Cardiac muscle cell (in vitro differentiated cells and primary cell): ENCODE results near the gene SMCO3. TPM values are rescaled to one million over a fixed set of nuclear protein-coding genes. Genes with fewer than 3 reads are reported as not detected.

Experiments used
- DNase-seq, 2 donors: peaks; one replicate each; pipeline versions ENCODE4 v3.0.0 to v3.0.0-alpha.2; 2010 to 2017; ENCODE audit warnings: low read depth in 1 of 2, low spot score in 1 of 2
- H3K27ac ChIP-seq: fragments of 200-600 bp; sonication (generic); 2 replicates; pipeline ENCODE4 v1.5.1; 2016
- H3K27me3 ChIP-seq: fragments of 200-600 bp; sonication (generic); 2 replicates; pipeline ENCODE4 v1.6.0; 2016; ENCODE audit warnings: control low read depth
- H3K36me3 ChIP-seq: fragments of 200-600 bp; sonication (generic); 2 replicates; pipeline ENCODE4 v1.5.1; 2016; ENCODE audit warnings: control low read depth
- H3K4me1 ChIP-seq: fragments of 200-600 bp; sonication (generic); 2 replicates; pipeline ENCODE4 v1.8.1; 2017; ENCODE audit warnings: low read depth, mild to moderate bottlenecking, mixed run types
- H3K4me3 ChIP-seq: fragments of 200-600 bp; sonication (generic); 2 replicates; pipeline ENCODE4 v1.5.1; 2016; ENCODE audit warnings: mild to moderate bottlenecking
- H3K9me3 ChIP-seq: fragments of 200-600 bp; sonication (generic); 2 replicates; pipeline ENCODE4 v1.5.1; 2017; ENCODE audit warnings: low read depth, mild to moderate bottlenecking, control low read depth
- polyA plus RNA-seq: library from polyadenylated mRNA; unstranded; fragments of >200 nt; fragmentation: Nextera tagmentation; extraction: Ambion mirVana; gene quantifications from 2 replicates; pipeline ENCODE4 v1.2.1, GENCODE V29; 2016
- total RNA-seq: library from RNA; depleted of rRNA; stranded (reverse); fragments of >200 nt; gene quantifications from 2 replicates; pipeline ENCODE4 v1.2.3, GENCODE V29; 2016
- TF ChIP-seq, protein P1 (sequence below): IDR thresholded peaks from 2 replicates; pipeline ENCODE4 v1.5.1; 2012; ENCODE audit warnings: low read depth, mild to moderate bottlenecking, low read length

SMCO3 gene
- total and polyA plus RNA-seq, 2 experiments from 2014 or later = 0.22 TPM; not detected in 1

DNA sequence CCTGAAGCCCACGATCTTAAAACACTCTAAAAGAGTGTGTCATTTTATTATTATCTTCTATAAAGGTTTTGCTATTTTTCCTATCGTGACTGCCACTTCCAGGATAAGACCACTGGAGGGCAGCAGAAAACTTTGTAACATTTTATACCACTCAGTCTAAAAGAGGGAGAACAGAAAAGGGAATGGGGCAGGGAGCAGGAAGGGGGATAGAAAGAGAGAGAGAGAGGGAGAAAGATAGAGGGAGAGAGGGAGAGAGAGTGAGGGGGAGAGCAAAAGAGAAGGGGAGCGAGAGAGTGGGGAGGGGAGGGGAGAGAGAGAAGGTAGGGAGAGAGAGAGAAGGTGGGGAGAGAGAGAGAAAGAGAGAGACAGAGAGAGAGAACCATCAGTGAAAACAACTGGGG, 31.4 kb upstream of the SMCO3 start:
- Histone ChIP-seq H3K9me3 (no peaks in the 10 kb centered on the region), H3K4me3 (no peak overlapping the region), H3K36me3 (no peaks in the 10 kb centered on the region), H3K27me3 (no peaks in the 10 kb centered on the region), H3K4me1 (no peaks in the 10 kb centered on the region), H3K27ac (no peak overlapping the region)
- peak; percentile 76 to 80 for DNase-seq
- TF ChIP-seq, protein P1, sequence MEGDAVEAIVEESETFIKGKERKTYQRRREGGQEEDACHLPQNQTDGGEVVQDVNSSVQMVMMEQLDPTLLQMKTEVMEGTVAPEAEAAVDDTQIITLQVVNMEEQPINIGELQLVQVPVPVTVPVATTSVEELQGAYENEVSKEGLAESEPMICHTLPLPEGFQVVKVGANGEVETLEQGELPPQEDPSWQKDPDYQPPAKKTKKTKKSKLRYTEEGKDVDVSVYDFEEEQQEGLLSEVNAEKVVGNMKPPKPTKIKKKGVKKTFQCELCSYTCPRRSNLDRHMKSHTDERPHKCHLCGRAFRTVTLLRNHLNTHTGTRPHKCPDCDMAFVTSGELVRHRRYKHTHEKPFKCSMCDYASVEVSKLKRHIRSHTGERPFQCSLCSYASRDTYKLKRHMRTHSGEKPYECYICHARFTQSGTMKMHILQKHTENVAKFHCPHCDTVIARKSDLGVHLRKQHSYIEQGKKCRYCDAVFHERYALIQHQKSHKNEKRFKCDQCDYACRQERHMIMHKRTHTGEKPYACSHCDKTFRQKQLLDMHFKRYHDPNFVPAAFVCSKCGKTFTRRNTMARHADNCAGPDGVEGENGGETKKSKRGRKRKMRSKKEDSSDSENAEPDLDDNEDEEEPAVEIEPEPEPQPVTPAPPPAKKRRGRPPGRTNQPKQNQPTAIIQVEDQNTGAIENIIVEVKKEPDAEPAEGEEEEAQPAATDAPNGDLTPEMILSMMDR = peak; percentile 74

DNA sequence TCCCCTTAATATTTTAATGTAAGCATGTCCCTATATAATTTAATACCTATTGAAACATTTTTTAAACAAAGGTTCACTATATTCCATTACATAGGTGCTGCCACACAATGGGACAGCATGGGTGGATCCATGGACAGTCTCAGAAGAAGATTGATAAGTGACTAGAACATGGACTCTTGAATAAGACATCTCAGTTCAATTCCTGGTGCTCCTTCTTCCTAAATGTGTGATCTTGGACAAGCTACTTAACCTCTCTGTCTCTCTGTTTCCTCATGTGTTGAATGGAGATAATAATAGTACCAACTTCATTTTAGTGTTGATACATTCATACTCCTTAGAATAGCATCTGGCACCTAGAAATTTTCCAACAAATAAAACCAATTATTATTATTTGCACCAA, 30.4 kb upstream of the SMCO3 start:
- Histone ChIP-seq H3K4me3 (no peak overlapping the region), H3K27me3 (no peaks in the 10 kb centered on the region), H3K27ac (no peak overlapping the region), H3K9me3 (no peaks in the 10 kb centered on the region), H3K4me1 (no peaks in the 10 kb centered on the region), H3K36me3 (no peaks in the 10 kb centered on the region)
- DNase-seq = no peak
- TF ChIP-seq, protein P1 = no peak

GRCh38 chr12:14843425-14843887, 29.5 kb upstream of the SMCO3 start, which contains the start of gene ART4:
Gene ART4 (minus strand): TSS chr12:14843526. CDS start chr12:14843113, 413 bp downstream.
- H3K27me3 ChIP-seq = no peaks in the 10 kb centered on the region
- H3K4me3 ChIP-seq = no peak within 1 kb of the TSS
- H3K36me3 ChIP-seq = no peaks in the 10 kb centered on the region
- H3K9me3 ChIP-seq = no peaks in the 10 kb centered on the region
- no peak within 1 kb of the TSS for H3K27ac ChIP-seq
- peak in 1 of 2 donors; percentile 73 for DNase-seq
- TF ChIP-seq, protein P1 = no peak
- H3K4me1 ChIP-seq = no peaks in the 10 kb centered on the region

GRCh38 chr12:14842315-14842714, 28.3 kb upstream of the SMCO3 start:
- Histone ChIP-seq H3K4me1 (no peaks in the 10 kb centered on the region), H3K9me3 (no peaks in the 10 kb centered on the region), H3K27ac (no peak overlapping the region), H3K27me3 (no peaks in the 10 kb centered on the region), H3K36me3 (no peaks in the 10 kb centered on the region), H3K4me3 (no peak overlapping the region)
- no peak for DNase-seq
- TF ChIP-seq, protein P1 = no peak

GRCh38 chr12:14841761-14842160, 27.8 kb upstream of the SMCO3 start:
- no peaks in the 10 kb centered on the region for H3K27me3 ChIP-seq
- no peaks in the 10 kb centered on the region for H3K4me1 ChIP-seq
- peak; percentile 22 to 79 for DNase-seq
- H3K36me3 ChIP-seq = no peaks in the 10 kb centered on the region
- TF ChIP-seq, protein P1 = no peak
- no peaks in the 10 kb centered on the region for H3K9me3 ChIP-seq
- H3K27ac ChIP-seq = no peak overlapping the region
- H3K4me3 ChIP-seq = no peak overlapping the region
